ENCODE measurements around the gene BABAM1.

- TF ChIP-seq CTCF (IDR thresholded peaks at IDR 0.05) (no peak), ZFX (IDR thresholded peaks at IDR 0.05; ENCODE audit: borderline replicate concordance) (no peak)
Measured at GRCh38 chr19:17266589-17266974, 661 bp upstream of the BABAM1 start.
